ENCODE measurements around the gene SMS.

The SMS gene

GRCh38 chrX:21963731-21964405, 23.4 kb downstream of the SMS start:
- TF ChIP-seq CTCF (IDR thresholded peaks at IDR 0.05; ENCODE audit: extremely low read depth, insufficient read depth, missing control alignments) = no peak
- in situ Hi-C loops (cut with MboI; ENCODE audit: low pct_unique_long_range_greater_than_20kb, low sequenced_read_pairs, unreplicated experiment) = no loop called here
- no peak for DNase-seq (ENCODE audit: low spot score)

- in situ Hi-C loops (cut with MboI; ENCODE audit: low pct_unique_long_range_greater_than_20kb, low sequenced_read_pairs, unreplicated experiment) = no loop called here
- no peak for TF ChIP-seq CTCF (IDR thresholded peaks at IDR 0.05; ENCODE audit: extremely low read depth, insufficient read depth, missing control alignments)
- no peak for DNase-seq (ENCODE audit: low spot score)
These were observed 26.4 kb downstream of the SMS start for GRCh38 chrX:21966866-21967265.

DNA sequence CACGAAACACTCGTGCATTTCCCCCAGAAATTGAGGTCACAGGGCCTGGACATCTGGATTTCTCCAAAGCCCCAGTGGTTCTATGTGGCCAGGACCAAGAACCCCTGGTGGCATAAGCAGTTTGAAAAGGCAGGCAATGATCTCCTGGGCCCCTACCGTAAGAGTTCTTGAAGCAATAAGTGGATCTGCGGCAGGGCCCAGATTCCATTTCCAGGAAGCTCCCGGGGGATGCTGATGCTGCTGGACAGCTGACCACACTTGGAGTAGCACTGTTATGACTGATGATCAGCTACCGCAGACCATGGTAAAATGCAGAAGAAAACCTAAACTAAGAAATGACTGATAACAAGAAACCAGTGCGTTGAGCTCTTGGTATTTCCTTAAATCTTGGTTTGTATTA, 27.8 kb downstream of the SMS start:
- TF ChIP-seq CTCF (IDR thresholded peaks at IDR 0.05; ENCODE audit: extremely low read depth, insufficient read depth, missing control alignments) = no peak
- in situ Hi-C loops (cut with MboI; ENCODE audit: low pct_unique_long_range_greater_than_20kb, low sequenced_read_pairs, unreplicated experiment) = no loop called here

DNA sequence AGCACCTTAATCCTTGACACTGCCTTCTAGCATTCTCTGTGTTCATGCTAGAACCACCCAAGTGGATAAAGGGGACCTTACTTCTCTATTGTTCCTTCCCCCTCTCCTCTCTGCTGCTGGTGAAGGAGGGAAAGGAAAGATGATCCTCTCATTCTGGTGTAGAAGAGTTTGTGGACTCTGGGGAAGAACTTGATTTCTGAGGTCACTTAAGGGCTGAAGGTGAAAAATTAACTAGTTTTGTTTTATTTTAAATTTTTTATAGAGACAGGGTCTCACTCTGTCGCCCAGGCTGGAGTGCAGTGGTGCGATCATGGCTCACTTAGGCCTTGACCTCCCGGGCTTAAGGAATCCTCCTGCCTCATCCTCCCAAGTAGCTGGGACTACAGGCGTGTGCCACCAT, 29.8 kb downstream of the SMS start:
- TF ChIP-seq CTCF (IDR thresholded peaks at IDR 0.05; ENCODE audit: extremely low read depth, insufficient read depth, missing control alignments) = no peak
- DNase-seq (ENCODE audit: low spot score) = no peak
- in situ Hi-C loops (cut with MboI; ENCODE audit: low pct_unique_long_range_greater_than_20kb, low sequenced_read_pairs, unreplicated experiment) = no loop called here

More for the DNA sequence above, 27.8 kb downstream of the SMS start:
- DNase-seq (ENCODE audit: low spot score) = no peak

DNA sequence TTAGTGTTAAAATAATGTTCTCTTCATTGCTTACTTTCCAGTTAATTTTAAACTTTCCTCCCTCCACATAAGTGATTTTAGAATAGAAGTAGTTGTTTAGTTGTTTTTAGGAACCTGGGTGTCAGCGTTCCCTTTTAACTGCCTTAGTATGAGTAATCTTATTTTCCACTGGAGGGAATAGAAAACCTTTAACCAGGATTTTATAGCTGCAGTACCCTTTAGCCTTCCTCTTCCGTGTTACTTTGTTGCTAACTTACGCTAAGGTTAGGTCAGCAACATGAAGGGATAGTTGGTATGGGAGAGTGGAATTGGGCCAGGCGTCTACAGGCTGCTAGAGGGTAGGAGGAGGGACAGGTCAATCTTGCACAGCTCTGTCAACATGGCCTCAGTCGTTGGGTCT, 31.5 kb downstream of the SMS start:
- no peak for TF ChIP-seq CTCF (IDR thresholded peaks at IDR 0.05; ENCODE audit: extremely low read depth, insufficient read depth, missing control alignments)
- in situ Hi-C loops (cut with MboI; ENCODE audit: low pct_unique_long_range_greater_than_20kb, low sequenced_read_pairs, unreplicated experiment) = no loop called here
- DNase-seq (ENCODE audit: low spot score) = no peak

- peak; percentile 15 for TF ChIP-seq CTCF (IDR thresholded peaks at IDR 0.05; ENCODE audit: extremely low read depth, insufficient read depth, missing control alignments)
- in situ Hi-C loops (cut with MboI; ENCODE audit: low pct_unique_long_range_greater_than_20kb, low sequenced_read_pairs, unreplicated experiment) = no loop called here
- DNase-seq (ENCODE audit: low spot score) = no peak
These were observed 32.2 kb downstream of the SMS start for GRCh38 chrX:21972721-21973120.

Measured in GM13977 (cell line).